HepG2 (cell line): ENCODE data around the gene LRIT2. TPM values are rescaled to one million over a fixed set of nuclear protein-coding genes. Genes with fewer than 3 reads are reported as not detected.

Source experiments
- ATAC-seq: fragments of 200-7000 bp; cut with Tn5 transposase; 3 replicates; pipeline ENCODE4 v1.9.1; 2020; ENCODE audit warnings: mild to moderate bottlenecking, moderate library complexity
- BruUV-seq: library from RNA; stranded (reverse); fragments of 400-500 nt; replicated peaks from 2 replicates; lab custom pipeline; 2021; lab: Mats Ljungman, UMichigan
- CTCF ChIA-PET: fragments of 300-600 bp; formaldehyde crosslinking; extraction: SDS; loops from one replicate; lab custom pipeline; 2021; ENCODE audit warnings: low total read pairs, inconsistent platforms, low intra/inter-chr PET ratio; lab: Yijun Ruan, JAX
- POLR2A ChIA-PET: fragments of 350-600 bp; sonication (Branson Sonifier 250); formaldehyde crosslinking; loops from one replicate; lab custom pipeline; 2020; ENCODE audit warnings: antibody characterized with exemption, inconsistent platforms; lab: Yijun Ruan, JAX
- DNase-seq: peaks from one replicate; pipeline ENCODE4 v3.0.0-alpha.2; 2015; ENCODE audit warnings: low spot score
- FAIRE-seq: peaks from 3 replicates; lab custom pipeline; 2011; peaks lifted over from hg19 to GRCh38; lab: Jason Lieb, UNC
- H2AFZ ChIP-seq: one replicate; pipeline ENCODE4 v1.6.1; 2011; ENCODE audit warnings: low read length, inconsistent platforms
- H3K27ac ChIP-seq: fragments of 300-600 bp; 3 replicates; pipeline ENCODE4 v1.8.0; 2011; ENCODE audit warnings: mixed run types, mild to moderate bottlenecking, mixed read lengths, low read length, inconsistent platforms; ENCODE audit not compliant: insufficient read depth; ENCODE audit errors: extremely low read length
- H3K27me3 ChIP-seq, 2 experiments: fragments of 200-600 bp in 1 of 2; 2 replicates in 1 of 2; 3 replicates in 1 of 2; pipeline versions ENCODE4 v1.6.0 to v1.8.0; 2011; ENCODE audit warnings: low read length in 2 of 2, mild to moderate bottlenecking in 2 of 2, moderate library complexity in 2 of 2, inconsistent platforms in 1 of 2; ENCODE audit not compliant: insufficient read depth in 2 of 2, control insufficient read depth in 1 of 2
- H3K36me3 ChIP-seq, 2 experiments: fragments of 200-600 bp in 1 of 2; replicated peaks in 1 of 2; 2 replicates in 1 of 2; 3 replicates in 1 of 2; pipeline versions ENCODE4 v1.5.1 to v1.8.0; 2011; ENCODE audit warnings: low read length in 2 of 2, inconsistent platforms in 1 of 2; ENCODE audit not compliant: insufficient read depth in 2 of 2, control insufficient read depth in 1 of 2
- H3K4me1 ChIP-seq: 2 replicates; pipeline ENCODE4 v1.5.1; 2012; ENCODE audit warnings: low read length, inconsistent platforms; ENCODE audit not compliant: insufficient read depth
- H3K4me2 ChIP-seq: 2 replicates; pipeline ENCODE4 v1.6.0; 2011; ENCODE audit warnings: low read depth, low read length, inconsistent platforms
- H3K4me3 ChIP-seq, 3 experiments: fragments of 200-600 bp in 1 of 3; sonication (generic), shearing (Covaris generic) in 1 of 3; replicated peaks in 1 of 3; 2 replicates each; pipeline ENCODE4 v1.5.1; 2011 to 2016; ENCODE audit warnings: low read length in 3 of 3, inconsistent platforms in 2 of 3, low read depth in 2 of 3, mild to moderate bottlenecking in 2 of 3, control low read depth in 1 of 3, mixed read lengths in 1 of 3; ENCODE audit not compliant: insufficient read depth in 1 of 3
- H3K79me2 ChIP-seq: one replicate; pipeline ENCODE4 v1.6.1; 2011; ENCODE audit warnings: low read length, inconsistent platforms; ENCODE audit not compliant: insufficient read depth
- H3K9ac ChIP-seq: 2 replicates; pipeline ENCODE4 v1.6.0; 2011; ENCODE audit warnings: mild to moderate bottlenecking, low read depth, low read length, inconsistent platforms; ENCODE audit not compliant: insufficient read depth
- H3K9me3 ChIP-seq: 2 replicates; pipeline ENCODE4 v1.5.1; 2012; ENCODE audit warnings: mild to moderate bottlenecking, low read length
- H4K20me1 ChIP-seq: 2 replicates; pipeline ENCODE4 v1.6.0; 2011; ENCODE audit warnings: inconsistent platforms, mild to moderate bottlenecking, low read length, moderate library complexity; ENCODE audit not compliant: insufficient read depth
- FOXJ3 ChIP-seq: sonication (generic); formaldehyde crosslinking; IDR thresholded peaks from 2 replicates; pipeline ENCODE4 v1.4.0; 2020; ENCODE audit warnings: missing genetic modification reagents, mild to moderate bottlenecking, borderline replicate concordance
- HNF4A ChIP-seq: sonication (generic); formaldehyde crosslinking; IDR thresholded peaks from 2 replicates; pipeline ENCODE4 v1.4.0; 2020; ENCODE audit warnings: missing genetic modification reagents
- HNF4G ChIP-seq, 2 experiments: sonication (generic) in 1 of 2; formaldehyde crosslinking in 1 of 2; IDR thresholded peaks; 2 replicates each; pipeline versions ENCODE4 v1.4.0 to v1.6.1; 2011 to 2020; ENCODE audit warnings: borderline replicate concordance in 2 of 2, low read depth in 2 of 2, mild to moderate bottlenecking in 2 of 2, low read length in 1 of 2, missing genetic modification reagents in 1 of 2, moderate library complexity in 1 of 2
- HNRNPLL ChIP-seq: fragments of 200-400 bp; formaldehyde crosslinking; IDR thresholded peaks from 2 replicates; pipeline ENCODE4 v1.6.1; 2017; ENCODE audit warnings: mild to moderate bottlenecking, low read depth, low read length; ENCODE audit not compliant: poor library complexity, severe bottlenecking
- HOXA5 ChIP-seq: sonication (generic); formaldehyde crosslinking; IDR thresholded peaks from 2 replicates; pipeline ENCODE4 v1.4.0; 2020; ENCODE audit warnings: missing genetic modification reagents
- TARDBP ChIP-seq: sonication (generic); formaldehyde crosslinking; IDR thresholded peaks from 2 replicates; pipeline ENCODE4 v1.8.0; 2022; ENCODE audit warnings: mild to moderate bottlenecking, missing genetic modification reagents
- TMF1 ChIP-seq: sonication (generic); formaldehyde crosslinking; IDR thresholded peaks from 2 replicates; pipeline ENCODE4 v1.8.1; 2022; ENCODE audit warnings: low read depth, missing genetic modification reagents
- ZBTB3 ChIP-seq: sonication (generic); formaldehyde crosslinking; IDR thresholded peaks from 2 replicates; pipeline ENCODE4 v1.4.0; 2020; ENCODE audit warnings: low read depth, mild to moderate bottlenecking, moderate library complexity, missing genetic modification reagents, borderline replicate concordance
- ZBTB38 ChIP-seq: sonication (generic); formaldehyde crosslinking; IDR thresholded peaks from 2 replicates; pipeline ENCODE4 v1.5.1; 2020; ENCODE audit warnings: mild to moderate bottlenecking, missing genetic modification reagents
- ZBTB7A ChIP-seq: sonication (generic); formaldehyde crosslinking; IDR thresholded peaks from 2 replicates; pipeline ENCODE4 v1.8.0; 2022; ENCODE audit warnings: mild to moderate bottlenecking, missing genetic modification reagents
- ZNF605 ChIP-seq: sonication (generic); formaldehyde crosslinking; IDR thresholded peaks from 2 replicates; pipeline ENCODE4 v1.8.0; 2022; ENCODE audit warnings: mild to moderate bottlenecking, missing genetic modification reagents
- WGBS: methylation state at CpG from one replicate; pipeline ENCODE4 v1.1.6; 2017; ENCODE audit warnings: low lambda C conversion rate; 5-methylcytosine and 5-hydroxymethylcytosine counted together
- in situ Hi-C: cut with HindIII; loops from 2 replicates; pipeline ENCODE4 v1.10.0; 2017; ENCODE audit warnings: low pct_unique_long_range_greater_than_20kb; ENCODE audit not compliant: extremely low pct_ligation_motif_present
- intact Hi-C: fragments of 100-400 bp; cut with micrococcal nuclease; formaldehyde crosslinking; loops from one replicate; pipeline ENCODE4 v1.10.0; 2022; ENCODE audit not compliant: unreplicated experiment
- polyA plus RNA-seq, 8 experiments: library from polyadenylated mRNA; depleted of rRNA in 3 of 8; stranded (reverse) in 7 of 8; unstranded in 1 of 8; fragments of >200 nt; fragmentation: Illumina TruSeq in 4 of 8; extraction: Trizol in 4 of 8; gene quantifications; 2 replicates each; pipeline versions ENCODE4 v1.2.1 to v1.2.3, GENCODE V29; 2011 to 2016; ENCODE audit warnings: low read depth in 4 of 8, missing spikeins in 1 of 8, mixed read lengths in 1 of 8; ENCODE audit not compliant: insufficient read depth in 1 of 8
- total RNA-seq, 5 experiments: library from RNA; depleted of rRNA; stranded (reverse); fragments of >200 nt; fragmentation: Illumina TruSeq; extraction: Trizol; gene quantifications; 2 replicates each; pipeline ENCODE4 v1.2.3, GENCODE V29; 2016; ENCODE audit warnings: low read depth in 1 of 5
- TF ChIP-seq, protein P1 (sequence below): sonication (generic); formaldehyde crosslinking; IDR thresholded peaks from 2 replicates; pipeline ENCODE4 v1.4.0; 2020; ENCODE audit warnings: missing genetic modification reagents, borderline replicate concordance
- TF ChIP-seq, protein P2 (sequence below): sonication (generic); formaldehyde crosslinking; IDR thresholded peaks from 2 replicates; pipeline ENCODE4 v1.5.0; 2020; ENCODE audit warnings: missing genetic modification reagents
- TF ChIP-seq, protein P3 (sequence below): IDR thresholded peaks from 2 replicates; pipeline ENCODE4 v1.6.1; 2016; ENCODE audit warnings: missing compliant biosample characterization, missing genetic modification reagents, borderline replicate concordance
- TF ChIP-seq, protein P4 (sequence below): sonication (generic); formaldehyde crosslinking; IDR thresholded peaks from 2 replicates; pipeline ENCODE4 v1.5.1; 2020; ENCODE audit warnings: missing genetic modification reagents, mild to moderate bottlenecking, borderline replicate concordance

The LRIT2 gene
- total and polyA plus RNA-seq, 2 of the 13 experiments (the other 11 are each of a cell fraction or from before 2014, with no cell fraction given) = not detected

DNA sequence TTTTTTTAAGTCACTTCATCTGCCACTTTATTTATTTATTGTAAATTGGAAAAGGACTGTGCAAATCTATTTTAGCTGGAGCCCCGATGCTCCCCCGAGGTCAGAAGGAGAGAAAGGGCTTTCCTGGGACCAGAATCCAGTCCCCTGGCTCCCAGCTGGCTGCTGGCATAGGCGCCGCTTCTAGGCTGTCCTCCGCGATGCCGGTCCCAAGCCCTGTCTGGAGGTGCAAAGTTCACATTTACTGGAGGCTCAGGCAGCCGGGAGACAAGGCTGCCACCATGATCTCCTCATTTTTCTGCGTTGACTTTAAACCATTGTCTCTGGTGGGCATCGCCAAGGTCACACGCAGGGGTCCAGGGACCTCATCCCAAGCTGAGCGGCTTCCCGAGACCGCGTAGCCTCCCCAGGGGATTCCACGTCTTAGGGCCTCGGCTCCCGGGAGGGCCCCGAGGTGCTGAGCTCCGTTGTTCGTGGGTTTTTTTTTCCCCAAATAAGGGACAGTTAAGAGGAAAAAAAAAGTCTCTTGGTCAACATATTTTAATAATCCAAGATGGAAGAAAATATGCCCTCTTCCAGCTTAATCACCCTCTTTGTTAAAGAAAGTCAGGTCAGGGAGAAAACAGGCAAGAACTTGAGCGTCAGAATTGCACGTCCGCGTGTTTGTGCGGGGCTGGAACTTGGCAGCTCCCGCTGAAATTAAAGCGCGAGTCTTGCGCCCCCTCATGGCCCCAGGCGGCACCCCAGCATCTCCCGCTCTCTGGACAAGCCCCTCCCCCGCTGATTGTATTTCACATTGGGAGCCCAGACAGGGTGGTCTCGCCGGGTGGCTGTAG is 31.4 kb upstream of the LRIT2 start:
- ChIA-PET CTCF (no interaction called here), POLR2A (no interaction called here)
- no peaks in the 10 kb centered on the region for H3K79me2 ChIP-seq
- peak overlapping the region; percentile 50 for H3K4me2 ChIP-seq
- no peaks in the 10 kb centered on the region for H3K9me3 ChIP-seq
- H3K4me3 ChIP-seq = peak overlapping the region in 1 of 3 experiments; percentile 50; a peak in 1 of 6 replicates
- no peak overlapping the region for H2AFZ ChIP-seq
- H3K36me3 ChIP-seq = no peaks in the 10 kb centered on the region
- H4K20me1 ChIP-seq = no peaks in the 10 kb centered on the region
- H3K4me1 ChIP-seq = peaks cover 9% of the 10 kb centered on the region
- DNase-seq = peak; percentile 22
- FAIRE-seq = no peak
- H3K9ac ChIP-seq = no peak overlapping the region
- no peak overlapping the region for H3K27ac ChIP-seq
- no TSS peak for BruUV-seq
- peak; percentile 82 for ATAC-seq
- H3K27me3 ChIP-seq = peaks cover 0 to 6% of the 10 kb centered on the region in 2 experiments; a peak in 2 of 5 replicates
- in situ Hi-C loops (no loop called here), intact Hi-C loops (loop anchor here (1.0 kb wide), 1 partner anchor 27 kb away; no protein-coding TSS in a partner anchor)
- 28% methylated on average over 33 of the region's 35 CpGs for WGBS
- no peak for TF ChIP-seq TMF1 (CRISPR knock-in tag)
- no peak for TF ChIP-seq HOXA5 (CRISPR knock-in tag)
- TF ChIP-seq HNF4G (IDR thresholded peaks at IDR 0.05; ENCODE audit: borderline replicate concordance, low read depth, low read length) = 0 out of 2 replicates have a peak, but pooled peaks have one; percentile 28
- no peak for TF ChIP-seq HNF4G (CRISPR knock-in tag; IDR thresholded peaks at IDR 0.05; ENCODE audit: borderline replicate concordance, low read depth)
- TF ChIP-seq ZBTB38 (CRISPR knock-in tag) = peak; percentile 10; the same call in 1 of the 2 replicates
- TF ChIP-seq, protein P1, sequence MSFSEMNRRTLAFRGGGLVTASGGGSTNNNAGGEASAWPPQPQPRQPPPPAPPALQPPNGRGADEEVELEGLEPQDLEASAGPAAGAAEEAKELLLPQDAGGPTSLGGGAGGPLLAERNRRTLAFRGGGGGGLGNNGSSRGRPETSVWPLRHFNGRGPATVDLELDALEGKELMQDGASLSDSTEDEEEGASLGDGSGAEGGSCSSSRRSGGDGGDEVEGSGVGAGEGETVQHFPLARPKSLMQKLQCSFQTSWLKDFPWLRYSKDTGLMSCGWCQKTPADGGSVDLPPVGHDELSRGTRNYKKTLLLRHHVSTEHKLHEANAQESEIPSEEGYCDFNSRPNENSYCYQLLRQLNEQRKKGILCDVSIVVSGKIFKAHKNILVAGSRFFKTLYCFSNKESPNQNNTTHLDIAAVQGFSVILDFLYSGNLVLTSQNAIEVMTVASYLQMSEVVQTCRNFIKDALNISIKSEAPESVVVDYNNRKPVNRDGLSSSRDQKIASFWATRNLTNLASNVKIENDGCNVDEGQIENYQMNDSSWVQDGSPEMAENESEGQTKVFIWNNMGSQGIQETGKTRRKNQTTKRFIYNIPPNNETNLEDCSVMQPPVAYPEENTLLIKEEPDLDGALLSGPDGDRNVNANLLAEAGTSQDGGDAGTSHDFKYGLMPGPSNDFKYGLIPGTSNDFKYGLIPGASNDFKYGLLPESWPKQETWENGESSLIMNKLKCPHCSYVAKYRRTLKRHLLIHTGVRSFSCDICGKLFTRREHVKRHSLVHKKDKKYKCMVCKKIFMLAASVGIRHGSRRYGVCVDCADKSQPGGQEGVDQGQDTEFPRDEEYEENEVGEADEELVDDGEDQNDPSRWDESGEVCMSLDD = no peak
- TF ChIP-seq, protein P2, sequence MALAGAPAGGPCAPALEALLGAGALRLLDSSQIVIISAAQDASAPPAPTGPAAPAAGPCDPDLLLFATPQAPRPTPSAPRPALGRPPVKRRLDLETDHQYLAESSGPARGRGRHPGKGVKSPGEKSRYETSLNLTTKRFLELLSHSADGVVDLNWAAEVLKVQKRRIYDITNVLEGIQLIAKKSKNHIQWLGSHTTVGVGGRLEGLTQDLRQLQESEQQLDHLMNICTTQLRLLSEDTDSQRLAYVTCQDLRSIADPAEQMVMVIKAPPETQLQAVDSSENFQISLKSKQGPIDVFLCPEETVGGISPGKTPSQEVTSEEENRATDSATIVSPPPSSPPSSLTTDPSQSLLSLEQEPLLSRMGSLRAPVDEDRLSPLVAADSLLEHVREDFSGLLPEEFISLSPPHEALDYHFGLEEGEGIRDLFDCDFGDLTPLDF (CRISPR knock-in tag) = peak; percentile 29; the same call in 1 of the 2 replicates
- no peak for TF ChIP-seq ZBTB3
- TF ChIP-seq, protein P3, sequence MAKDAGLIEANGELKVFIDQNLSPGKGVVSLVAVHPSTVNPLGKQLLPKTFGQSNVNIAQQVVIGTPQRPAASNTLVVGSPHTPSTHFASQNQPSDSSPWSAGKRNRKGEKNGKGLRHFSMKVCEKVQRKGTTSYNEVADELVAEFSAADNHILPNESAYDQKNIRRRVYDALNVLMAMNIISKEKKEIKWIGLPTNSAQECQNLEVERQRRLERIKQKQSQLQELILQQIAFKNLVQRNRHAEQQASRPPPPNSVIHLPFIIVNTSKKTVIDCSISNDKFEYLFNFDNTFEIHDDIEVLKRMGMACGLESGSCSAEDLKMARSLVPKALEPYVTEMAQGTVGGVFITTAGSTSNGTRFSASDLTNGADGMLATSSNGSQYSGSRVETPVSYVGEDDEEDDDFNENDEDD (CRISPR knock-in tag) = peak; percentile 90
- no peak for TF ChIP-seq ZBTB7A (CRISPR knock-in tag)
- TF ChIP-seq, protein P4, sequence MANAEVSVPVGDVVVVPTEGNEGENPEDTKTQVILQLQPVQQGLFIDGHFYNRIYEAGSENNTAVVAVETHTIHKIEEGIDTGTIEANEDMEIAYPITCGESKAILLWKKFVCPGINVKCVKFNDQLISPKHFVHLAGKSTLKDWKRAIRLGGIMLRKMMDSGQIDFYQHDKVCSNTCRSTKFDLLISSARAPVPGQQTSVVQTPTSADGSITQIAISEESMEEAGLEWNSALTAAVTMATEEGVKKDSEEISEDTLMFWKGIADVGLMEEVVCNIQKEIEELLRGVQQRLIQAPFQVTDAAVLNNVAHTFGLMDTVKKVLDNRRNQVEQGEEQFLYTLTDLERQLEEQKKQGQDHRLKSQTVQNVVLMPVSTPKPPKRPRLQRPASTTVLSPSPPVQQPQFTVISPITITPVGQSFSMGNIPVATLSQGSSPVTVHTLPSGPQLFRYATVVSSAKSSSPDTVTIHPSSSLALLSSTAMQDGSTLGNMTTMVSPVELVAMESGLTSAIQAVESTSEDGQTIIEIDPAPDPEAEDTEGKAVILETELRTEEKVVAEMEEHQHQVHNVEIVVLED (CRISPR knock-in tag) = no peak
- peak; percentile 79 for TF ChIP-seq HNF4A (CRISPR knock-in tag)
- 0 out of 2 replicates have a peak, but pooled peaks have one; percentile 32 for TF ChIP-seq ZNF605 (CRISPR knock-in tag)
- TF ChIP-seq FOXJ3 (CRISPR knock-in tag) = 0 out of 2 replicates have a peak, but pooled peaks have one; percentile 19
- TF ChIP-seq TARDBP (CRISPR knock-in tag) = no peak
- peak; percentile 38 for TF ChIP-seq HNRNPLL
